HG03196 (cell line): Measurements from ENCODE around the gene POLR2J2.
"Not testable (repeated sequence)": the region's sequence is repeated elsewhere in the genome, so short reads cannot be mapped to it uniquely, and the experiment has no call there.

ENCODE experiments used
- ATAC-seq: cut with Tn5 transposase; IDR thresholded peaks from one replicate; pipeline ENCODE4 v1.9.1; 2021; ENCODE audit not compliant: unreplicated experiment

Gene POLR2J2

DNA sequence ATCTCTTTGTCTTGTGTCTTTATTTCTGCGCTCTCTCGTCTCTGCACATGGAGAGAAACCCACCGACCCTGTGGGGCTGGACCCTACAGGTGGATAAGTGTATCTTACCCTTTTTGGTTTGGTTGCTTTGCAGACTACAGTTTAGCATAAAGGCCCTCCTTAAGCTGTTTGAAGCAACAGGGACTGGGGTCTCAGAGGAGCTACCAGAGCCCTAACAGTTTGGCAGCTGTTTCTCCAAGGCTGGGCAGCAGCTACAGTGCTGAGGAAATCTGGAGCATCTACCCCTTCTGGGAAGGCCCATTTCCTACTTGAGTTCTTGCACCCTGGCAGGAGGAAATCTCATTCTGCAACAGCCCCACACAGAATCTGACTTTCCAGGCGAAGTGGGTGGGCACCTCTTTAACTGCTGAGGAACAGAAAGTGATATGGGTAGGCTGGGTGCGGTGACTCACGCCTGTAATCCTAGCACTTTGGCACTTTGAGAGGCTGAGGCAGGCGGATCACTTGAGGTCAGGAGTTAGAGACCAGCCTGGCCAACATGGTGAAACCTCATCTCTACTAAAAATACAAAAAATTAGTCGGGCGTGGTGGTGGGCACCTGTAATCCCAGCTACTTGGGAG lies 2.1 kb upstream of the POLR2J2 start:
- ATAC-seq = not testable (repeated sequence)

DNA sequence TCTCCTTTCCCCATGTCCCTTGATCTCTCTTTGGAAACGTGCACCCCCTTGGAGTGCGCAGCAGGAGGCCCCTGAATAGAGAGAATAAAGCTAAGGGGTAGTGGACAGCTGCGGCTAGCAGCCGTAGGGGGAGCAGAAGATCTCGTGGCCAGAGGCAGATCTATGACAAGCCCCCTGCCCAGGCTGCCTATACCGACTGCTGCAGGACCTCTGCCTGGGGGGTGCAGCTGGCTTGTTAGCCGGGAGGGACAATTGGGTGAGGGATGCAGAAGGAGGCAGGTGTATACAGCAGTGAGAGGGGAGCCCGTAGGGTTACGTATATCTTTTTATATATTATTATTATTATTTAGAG lies 469 bp upstream of the POLR2J2 start:
- ATAC-seq = peak; percentile 27

DNA sequence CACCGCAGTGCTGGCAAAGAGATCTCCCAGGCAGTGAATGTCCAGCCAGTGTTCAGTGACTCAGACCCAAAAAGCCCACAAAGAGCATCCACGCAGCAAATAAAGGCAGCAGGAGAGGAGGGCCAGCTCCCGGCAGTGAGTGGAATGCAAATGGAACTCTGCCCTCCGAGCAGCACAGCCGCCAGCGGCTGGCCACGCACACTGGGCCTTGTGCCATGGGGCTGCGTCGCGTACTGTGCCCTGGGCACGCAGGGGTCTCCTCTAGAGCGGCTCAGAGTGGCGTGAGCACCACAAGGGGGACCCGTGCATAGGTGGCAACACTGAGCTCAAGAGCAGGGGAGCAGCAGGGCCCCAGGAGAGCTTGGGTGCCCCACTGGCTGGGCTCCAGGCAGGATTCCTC lies 3.9 kb downstream of the POLR2J2 start:
- ATAC-seq = not testable (repeated sequence)

DNA sequence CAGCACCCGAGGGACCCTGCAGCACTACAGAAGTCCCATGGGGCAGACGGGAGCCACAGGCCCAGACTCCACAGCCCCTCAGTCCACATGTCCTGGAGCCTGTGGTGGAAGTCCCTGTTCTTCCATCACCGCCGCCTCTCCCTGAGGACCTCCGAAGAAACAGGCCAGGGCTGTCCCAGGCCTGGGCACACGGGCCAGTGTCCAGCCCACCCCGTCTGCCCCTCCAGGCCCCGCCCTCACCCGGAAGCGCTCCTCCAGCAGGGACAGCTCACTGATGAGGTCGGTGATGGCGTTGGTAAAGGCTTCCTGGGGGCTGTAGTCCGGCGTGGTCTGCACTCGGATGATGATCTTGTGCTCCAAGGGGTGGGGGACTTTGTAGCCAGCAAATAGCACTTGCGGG lies 4.6 kb downstream of the POLR2J2 start:
- ATAC-seq = not testable (repeated sequence)

DNA sequence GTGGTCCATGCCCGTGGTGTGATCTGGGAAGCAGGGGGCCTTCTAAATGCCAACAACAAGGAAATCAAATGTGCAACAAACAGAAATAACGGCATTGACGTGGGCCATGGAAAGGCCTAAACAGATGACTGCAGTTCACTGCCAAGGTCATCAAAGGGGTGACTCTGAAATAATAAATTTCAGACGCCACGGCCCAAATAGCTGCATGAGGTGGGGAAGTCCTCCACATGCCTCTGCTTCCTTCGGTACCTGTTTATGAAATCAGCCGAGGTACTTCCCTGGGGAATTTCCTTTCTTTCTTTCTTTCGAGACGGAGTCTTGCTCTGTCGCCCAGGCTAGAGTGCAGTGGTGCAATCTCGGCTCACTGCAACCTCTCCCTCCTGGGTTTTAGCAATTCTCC lies 6.7 kb downstream of the POLR2J2 start:
- ATAC-seq = not testable (repeated sequence)

DNA sequence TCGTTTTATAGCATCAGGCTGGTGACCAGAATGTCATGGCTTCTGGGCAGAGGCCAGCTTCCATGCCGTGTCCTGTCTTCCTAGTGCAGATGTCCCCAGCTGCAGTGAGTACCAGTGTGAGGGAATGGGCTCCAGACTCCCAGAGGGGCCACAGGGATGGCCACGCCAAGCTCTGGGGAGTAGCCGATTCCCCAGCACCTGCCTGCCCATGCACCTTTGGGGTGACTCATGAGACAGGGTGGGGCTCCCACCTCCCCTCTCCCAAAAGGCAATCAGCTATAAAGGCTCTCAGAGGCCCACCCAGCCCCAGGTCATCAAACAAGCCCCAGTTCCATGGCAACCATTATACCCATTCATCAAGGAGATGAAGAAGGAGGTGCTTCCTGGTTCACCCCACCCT lies 21.5 kb downstream of the POLR2J2 start, which contains the start of gene SPDYE2B:
Gene SPDYE2B (plus strand): TSS at position 396 of the 400 bp plus-strand sequence. CDS start 2,030 bp downstream, outside the sequence.
- ATAC-seq = not testable (repeated sequence)

DNA sequence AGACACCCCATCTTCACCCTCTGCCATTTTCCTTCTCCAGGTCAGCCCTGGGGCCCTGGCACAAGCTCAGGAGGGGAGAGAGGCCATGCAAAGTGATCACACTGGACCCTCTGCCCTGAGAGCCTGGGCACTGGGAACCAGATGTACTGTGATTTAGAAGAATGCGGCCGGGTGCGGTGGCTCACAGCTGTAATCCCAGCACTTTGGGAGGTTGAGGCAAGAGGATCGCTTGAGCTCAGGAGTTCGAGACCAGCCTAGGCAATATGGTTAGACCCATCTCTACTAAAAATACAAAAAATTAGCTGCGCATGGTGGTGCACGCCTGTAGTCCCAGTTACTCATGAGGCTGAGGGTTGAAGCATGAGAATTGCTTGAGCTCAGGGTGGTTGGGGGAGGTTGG lies 23.6 kb downstream of the POLR2J2 start:
- not testable (repeated sequence) for ATAC-seq

DNA sequence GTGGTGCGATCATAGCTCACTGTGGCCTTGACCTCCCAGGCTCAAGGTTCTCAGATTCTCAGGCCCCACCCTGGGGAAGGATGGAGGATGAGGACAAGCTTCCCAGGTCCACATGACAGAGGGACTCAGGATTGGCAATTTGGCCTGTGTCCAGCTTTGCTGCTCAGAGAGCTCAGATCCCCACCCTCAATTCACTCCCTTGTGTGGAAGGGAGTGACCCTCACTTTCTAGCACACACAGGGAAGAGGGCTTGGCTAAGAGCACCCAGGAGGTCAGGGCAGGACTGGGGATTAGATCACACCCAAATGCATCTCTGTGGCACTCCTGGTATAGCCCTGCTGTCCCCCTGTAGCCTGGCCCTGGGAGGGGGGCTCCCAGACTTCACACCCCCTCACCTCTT lies 28.1 kb downstream of the POLR2J2 start:
- not testable (repeated sequence) for ATAC-seq

DNA sequence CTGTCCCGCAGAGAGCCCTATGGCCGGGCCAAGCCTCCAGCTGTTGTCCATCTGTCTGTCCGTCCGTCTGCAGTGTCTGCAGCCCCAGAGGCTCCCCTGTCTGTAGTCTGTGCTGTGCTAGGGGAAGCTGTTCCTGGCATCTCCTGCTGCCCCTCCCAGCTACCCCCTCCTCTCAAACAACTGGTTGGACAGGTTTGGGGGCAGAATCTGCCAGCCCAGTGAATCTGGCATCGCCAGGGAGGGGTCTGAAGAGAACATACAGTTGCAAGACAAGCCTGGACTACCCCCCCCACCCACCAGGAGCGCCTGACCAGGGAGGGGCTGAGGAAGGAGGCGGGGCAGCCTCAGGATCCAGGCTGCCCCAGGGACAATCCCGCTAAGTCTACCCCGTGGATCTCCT lies 28.8 kb downstream of the POLR2J2 start, which contains the start of gene UPK3BL1:
Gene UPK3BL1 (minus strand): TSS at position 101 of the 400 bp plus-strand sequence. CDS start 50 bp downstream, at position 51.
- ATAC-seq = not testable (repeated sequence)

DNA sequence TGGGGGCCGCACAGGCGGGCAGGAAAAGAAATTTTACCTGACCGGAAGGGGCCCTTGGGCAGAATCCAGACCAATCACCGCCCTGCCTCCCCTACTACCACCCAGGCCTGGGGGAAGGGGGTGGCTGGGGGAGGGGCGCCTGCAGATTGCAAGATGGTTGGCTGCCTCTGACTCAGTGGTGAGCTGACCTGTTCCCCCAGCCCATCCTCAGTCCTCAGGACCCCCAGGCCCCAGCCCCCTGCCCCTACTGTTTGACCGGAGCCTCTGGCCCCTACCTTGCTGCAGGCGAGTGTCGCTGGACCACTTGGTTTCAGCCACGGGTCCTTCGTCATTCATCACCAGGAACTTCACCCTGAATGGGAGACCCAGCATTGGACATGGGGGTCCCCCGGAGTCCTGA lies 32.6 kb downstream of the POLR2J2 start:
- ATAC-seq = not testable (repeated sequence)

DNA sequence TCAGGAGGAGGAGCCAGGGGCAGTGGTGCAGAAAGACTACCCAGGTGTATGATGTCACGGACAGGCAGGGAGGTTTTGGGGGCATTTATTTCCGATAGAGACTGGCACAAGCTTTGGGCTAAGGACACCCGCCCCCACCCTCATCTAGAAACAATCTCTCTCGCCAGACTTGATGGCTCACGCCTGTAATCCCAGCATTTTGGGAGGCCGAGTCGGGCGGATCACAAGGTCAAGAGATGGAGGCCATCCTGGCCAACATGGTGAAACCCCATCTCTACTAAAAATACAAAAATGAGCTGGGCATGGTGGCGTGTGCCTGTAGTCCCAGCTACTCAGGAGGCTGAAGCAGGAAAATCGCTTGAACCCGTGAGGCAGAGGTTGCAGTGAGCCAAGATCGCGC lies 34.5 kb downstream of the POLR2J2 start:
- not testable (repeated sequence) for ATAC-seq

DNA sequence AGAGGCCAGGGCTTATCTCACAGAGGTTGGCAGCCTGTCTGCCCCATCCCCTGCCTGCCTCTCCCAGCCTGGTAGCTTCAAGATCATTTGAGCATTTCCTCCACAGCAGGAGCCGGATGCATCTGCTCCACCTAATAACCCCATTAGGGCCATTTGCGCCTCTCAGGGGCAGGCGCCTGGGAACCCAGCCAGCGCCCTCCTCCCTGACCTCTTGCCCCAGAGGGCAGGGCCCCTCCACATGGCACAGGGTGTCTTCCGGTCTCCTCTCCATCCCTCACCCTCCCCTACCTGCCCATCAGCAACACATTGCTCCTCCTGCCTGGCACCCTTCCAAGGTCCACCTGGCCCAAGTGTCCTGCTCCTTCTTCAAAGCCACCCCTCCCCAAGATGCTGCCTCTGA lies 36.1 kb downstream of the POLR2J2 start:
- not testable (repeated sequence) for ATAC-seq

DNA sequence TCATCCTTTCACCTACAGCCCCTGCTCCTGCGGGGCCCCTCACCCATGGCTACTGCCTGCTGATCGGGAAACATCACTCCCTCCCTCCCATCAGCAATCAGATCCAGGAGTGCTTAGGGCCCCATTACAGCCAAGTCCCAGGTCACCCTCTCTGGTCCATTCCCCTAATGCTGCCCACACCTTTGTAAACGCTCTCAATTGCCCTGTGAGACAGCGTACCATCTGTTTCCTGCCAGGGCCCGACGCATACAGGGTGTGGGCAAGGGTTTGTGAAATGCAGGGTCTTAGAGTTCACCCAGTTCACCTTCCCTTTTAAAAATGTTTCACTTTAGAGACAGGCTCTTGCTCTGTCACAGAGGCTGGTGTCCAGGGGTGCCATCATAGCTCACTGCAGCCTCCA lies 37.2 kb downstream of the POLR2J2 start:
- not testable (repeated sequence) for ATAC-seq

DNA sequence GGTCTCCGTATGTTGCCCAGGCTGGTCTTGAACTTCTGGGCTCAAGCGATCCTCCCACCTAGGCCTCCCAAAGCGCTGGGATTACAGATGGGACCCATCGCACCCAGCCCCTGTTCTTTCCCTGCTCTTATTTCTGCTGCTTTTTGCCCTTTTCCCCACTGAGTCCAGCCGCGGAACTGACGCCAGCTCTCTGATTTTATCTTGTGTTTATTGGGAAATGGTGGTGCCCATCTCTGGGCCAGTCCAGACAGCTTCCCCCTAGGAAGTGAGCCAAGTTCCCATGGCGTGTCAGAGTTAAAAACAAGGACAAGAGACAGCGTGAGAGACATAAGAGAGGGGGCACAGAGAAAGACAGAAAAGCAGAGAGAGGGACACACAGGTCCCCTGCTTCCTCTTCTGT lies 40.8 kb downstream of the POLR2J2 start:
- not testable (repeated sequence) for ATAC-seq

DNA sequence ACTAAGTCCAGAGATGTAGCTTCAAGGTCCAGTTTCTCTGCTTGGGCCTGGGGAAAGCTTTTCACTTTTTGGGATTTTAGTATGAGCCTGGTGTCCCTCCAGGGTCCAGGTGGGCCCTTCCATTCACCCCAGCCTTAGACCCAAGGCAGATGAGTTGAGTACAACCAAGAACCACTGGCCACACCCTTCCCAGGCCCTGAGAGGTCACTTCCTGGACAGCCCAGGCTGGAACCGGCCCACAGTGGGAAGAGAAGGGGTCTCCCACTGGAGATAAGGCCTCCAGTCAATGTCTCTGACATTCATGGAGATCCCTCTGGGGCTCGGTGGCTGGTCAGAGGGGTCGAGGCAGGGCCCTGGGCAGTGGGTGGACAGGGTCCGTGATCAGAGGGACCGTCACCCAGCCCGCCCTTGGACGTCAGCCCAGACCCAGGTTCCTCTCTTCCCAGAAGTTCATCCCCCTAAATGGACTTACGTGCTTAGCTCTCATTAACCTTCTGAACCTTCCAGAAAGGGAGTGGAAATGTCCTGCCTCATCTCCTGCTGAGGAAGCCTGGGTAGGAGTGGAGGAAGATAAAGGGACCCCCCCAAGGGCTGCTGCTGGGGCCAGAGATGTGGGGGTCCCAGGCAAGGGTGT lies 44.1 kb downstream of the POLR2J2 start:
- not testable (repeated sequence) for ATAC-seq

DNA sequence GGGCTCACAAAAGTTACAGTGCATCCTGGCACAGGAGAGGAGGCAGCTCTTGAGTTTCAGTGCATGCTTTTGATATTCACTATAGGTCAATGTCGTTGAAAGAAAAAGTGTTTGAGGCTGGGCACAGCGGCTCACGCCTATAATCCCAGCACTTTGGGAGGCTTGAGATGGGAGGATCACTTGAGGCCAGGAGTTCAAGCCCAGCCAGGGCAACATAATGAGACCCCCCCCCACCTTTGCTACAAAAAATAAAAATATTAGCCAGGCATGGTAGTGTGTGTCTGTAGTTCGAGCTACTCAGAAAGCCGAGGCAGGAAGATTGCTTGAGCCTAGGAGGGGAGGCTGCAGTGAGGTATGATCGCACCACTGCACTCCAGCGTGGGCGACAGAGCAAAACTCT lies 53.3 kb downstream of the POLR2J2 start:
- ATAC-seq = not testable (repeated sequence)

DNA sequence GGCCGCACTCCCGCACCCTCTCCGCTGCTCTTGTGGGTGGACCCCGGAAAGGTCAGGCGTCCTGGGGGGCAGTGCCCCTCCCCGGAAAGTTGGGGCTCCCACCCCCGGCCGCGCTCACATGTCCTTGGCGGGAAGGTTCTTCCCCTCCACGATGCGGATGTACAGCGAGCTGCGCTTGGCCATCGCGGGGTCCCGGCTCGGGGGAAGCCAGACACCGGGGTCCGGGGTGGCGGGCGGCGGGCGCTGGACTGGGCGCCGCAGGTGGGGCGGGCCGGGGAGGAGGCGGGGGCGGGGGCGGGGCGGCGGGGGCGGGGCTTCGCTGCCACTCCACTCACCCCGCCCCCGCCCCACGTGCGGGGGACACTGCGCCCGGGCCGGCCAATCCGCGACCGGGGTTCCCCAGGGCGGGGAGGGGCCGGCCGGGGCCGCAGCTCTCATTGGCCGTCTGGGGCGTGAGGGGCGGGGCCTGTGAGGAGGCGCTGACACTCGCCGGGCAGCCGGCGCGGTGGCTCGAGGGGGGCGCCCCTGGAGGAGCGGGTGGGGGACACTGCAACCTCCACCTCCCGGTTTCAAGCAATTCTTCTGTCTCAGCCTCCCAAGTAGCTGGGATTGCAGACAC lies 54.8 kb downstream of the POLR2J2 start, which contains the start of gene RASA4:
Gene RASA4 (minus strand): TSS at position 250 of the 619 bp plus-strand sequence. CDS start 67 bp downstream, at position 183.
- peak; percentile 55 for ATAC-seq
